Measurements from ENCODE around the gene MDH1.
"Not testable (repeated sequence)": the region's sequence is repeated elsewhere in the genome, so short reads cannot be mapped to it uniquely, and the experiment has no call there.

The MDH1 gene

DNA sequence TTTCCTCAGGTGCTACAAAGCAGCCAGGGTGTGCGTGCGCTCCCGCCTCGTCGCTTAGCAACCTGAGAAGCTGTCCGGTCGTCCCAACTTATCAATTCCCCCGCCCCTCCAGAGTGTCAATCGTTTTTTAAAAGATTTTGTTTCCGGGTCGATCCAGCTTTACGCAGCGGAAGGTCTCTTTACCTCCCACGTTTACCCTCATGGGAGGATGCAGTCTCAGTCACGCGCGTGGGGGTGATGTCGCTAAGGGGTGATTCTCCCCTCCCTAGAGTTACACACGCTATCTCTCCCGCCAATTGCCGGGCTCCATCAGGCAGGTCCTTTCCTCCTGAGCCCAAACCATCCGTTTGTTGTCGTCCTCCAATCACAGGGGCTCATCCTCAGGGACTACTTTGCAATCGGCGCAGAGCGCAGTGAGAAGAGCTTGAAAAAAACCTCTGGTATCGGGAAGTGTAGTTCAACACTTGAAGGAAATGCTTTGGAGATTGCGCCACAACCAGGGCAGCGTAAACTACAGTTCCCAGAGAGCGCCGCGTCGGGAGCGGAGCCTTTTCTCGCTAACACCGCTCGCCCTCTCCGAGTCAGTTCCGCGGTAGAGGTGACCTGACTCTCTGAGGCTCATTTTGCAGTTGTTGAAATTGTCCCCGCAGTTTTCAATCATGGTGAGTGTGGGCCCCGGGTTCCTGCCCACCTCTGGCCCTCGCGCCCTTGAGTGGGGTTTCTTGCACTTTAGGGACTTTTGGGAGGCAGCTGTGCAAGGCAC, at the start of gene MDH1, which contains the start of gene WDPCP:
MDH1 (plus strand) TSS at position 579 of the 763 bp plus-strand sequence; CDS start at position 660, 81 bp downstream.
WDPCP (minus strand) TSS at position 93 of the 763 bp plus-strand sequence. CDS start 206 bp downstream, outside the sequence.
- Histone ChIP-seq H3K4me3 (peak within 1 kb of the TSS; percentile 64 to 91 (median 80)), H3K27ac (peak within 1 kb of the TSS; percentile 23 to 94 (median 84))

DNA sequence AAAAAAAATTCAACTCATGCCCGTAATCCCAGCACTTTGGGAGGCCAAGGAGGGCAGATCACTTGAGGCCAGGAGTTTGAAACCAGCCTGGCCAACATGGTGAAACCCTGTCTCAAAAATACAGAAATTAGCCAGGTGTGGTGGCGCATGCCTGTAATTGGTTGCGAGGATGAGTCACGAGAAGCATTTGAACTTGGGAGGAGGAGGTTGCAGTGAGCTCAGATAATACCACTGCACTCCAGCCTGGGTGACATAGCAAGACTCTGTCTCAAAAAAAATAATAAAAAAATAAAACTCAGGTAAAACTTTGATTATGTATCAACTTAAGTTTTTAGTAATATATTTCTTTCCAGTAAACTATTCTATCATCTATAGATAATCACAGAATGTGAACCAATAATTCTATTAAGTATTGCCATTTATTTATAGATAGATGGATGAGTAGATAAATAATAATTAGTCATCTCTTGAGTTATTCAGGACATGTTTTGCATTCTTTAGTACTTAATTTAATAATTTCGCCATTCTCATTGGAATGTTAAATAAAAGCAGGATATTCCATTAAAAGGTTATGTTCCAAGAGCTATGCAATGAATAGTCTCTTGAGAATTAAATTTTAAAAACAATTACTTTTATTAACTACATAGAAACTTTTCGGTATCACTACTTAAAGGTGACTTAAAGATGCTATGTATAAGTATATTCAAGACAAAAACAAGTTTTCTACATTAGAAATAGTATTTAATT, 49.2 kb upstream of the MDH1 start:
- Histone ChIP-seq H3K27ac (no peak overlapping the region), H3K4me3 (no peak overlapping the region)

- no peak overlapping the region for H3K27ac ChIP-seq
- H3K4me3 ChIP-seq = no peak overlapping the region
Measured at GRCh38 chr2:63544017-63544627, 44.6 kb upstream of the MDH1 start.

GRCh38 chr2:63545023-63545422, 43.7 kb upstream of the MDH1 start:
- no peak overlapping the region for H3K4me3 ChIP-seq
- H3K27ac ChIP-seq = no peak overlapping the region

GRCh38 chr2:63553049-63553448, 35.7 kb upstream of the MDH1 start:
- Histone ChIP-seq H3K4me3 (no peak overlapping the region), H3K27ac (no peak overlapping the region)

GRCh38 chr2:63555299-63555698, 33.5 kb upstream of the MDH1 start:
- no peak overlapping the region for H3K27ac ChIP-seq
- H3K4me3 ChIP-seq = no peak overlapping the region

GRCh38 chr2:63555931-63556330, 32.8 kb upstream of the MDH1 start:
- Histone ChIP-seq H3K4me3 (no peak overlapping the region), H3K27ac (no peak overlapping the region)

GRCh38 chr2:63557819-63558218, 30.9 kb upstream of the MDH1 start:
- H3K27ac ChIP-seq, H3K4me3 ChIP-seq: not testable (repeated sequence)

DNA sequence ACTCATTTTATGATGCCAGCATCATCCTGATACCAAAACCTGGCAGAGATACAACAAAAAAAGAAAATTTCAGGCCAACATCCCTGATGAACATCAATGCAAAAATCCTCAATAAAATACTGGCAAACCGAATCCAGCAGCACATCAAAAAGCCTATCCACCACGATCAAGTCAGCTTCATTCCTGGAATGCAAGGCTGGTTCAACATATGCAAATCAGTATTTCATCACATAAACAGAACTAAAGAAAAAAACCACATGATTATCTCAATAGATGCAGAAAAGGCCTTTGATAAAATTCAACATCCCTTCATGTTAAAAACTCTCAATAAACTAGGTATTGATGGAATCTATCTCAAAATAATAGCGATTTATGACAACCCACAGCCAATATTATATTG, 29.8 kb upstream of the MDH1 start:
- H3K27ac ChIP-seq, H3K4me3 ChIP-seq: not testable (repeated sequence)

GRCh38 chr2:63562751-63563150, 26.0 kb upstream of the MDH1 start:
- no peak overlapping the region for H3K27ac ChIP-seq
- H3K4me3 ChIP-seq = no peak overlapping the region

DNA sequence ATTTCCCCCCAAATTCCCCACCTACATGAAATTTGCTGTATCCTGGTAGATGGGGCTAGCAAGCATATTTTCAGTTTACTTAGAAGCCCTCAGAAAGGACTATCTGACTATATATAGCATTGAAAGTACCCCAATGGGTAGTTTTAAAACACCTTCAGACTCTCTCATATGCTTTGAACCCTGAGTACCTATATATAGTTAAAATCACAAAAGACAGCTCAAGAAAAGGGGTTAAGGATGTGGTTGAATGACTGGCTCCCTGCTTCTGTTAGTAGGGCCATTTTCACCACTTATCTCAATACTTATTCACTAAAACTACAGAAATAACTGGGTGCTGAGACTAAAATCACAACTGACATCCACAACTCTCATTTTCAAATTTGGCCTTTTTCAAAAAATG, 19.0 kb upstream of the MDH1 start:
- Histone ChIP-seq H3K27ac (no peak overlapping the region), H3K4me3 (no peak overlapping the region)

- Histone ChIP-seq H3K27ac (no peak overlapping the region), H3K4me3 (no peak overlapping the region)
Measured at GRCh38 chr2:63571291-63571690, 17.5 kb upstream of the MDH1 start.

DNA sequence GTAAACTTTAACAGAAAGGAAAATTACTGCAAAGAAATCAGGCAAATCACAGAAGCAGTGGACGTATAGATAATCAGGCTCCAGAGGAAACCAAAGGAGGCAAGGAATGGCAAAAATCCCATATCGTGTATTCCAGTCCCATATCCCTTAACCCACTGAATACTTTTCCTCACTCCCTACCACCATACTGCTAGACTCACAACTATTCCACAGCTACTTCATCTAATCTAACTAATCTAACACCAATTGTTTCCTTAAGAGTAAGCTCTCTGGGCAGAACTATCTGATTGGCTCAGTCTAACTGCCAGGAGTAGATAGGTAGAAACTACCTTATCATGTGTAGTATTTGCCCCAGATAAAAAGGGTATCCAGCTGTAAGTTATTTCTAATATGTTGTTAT, 16.8 kb upstream of the MDH1 start:
- no peak overlapping the region for H3K4me3 ChIP-seq
- no peak overlapping the region for H3K27ac ChIP-seq

DNA sequence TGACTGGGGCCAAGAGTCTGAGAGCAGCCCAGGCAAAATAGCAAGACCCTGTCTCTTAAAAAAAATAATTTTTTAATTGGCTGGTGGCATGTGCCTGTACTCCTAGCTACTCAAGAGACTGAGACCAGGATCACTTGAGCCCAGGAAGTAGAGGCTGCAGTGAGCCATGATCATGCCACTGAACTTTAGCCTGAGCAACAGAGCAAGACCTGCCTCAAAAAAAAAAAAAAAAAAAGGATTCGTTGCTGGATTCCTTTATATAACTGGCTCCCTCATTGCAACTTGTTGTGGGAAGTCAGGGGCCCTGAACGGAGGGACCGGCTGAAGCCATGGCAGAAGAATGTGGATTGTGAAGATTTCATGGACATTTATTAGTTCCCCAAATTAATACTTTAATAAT, 15.7 kb upstream of the MDH1 start:
- not testable (repeated sequence) for H3K4me3 ChIP-seq, H3K27ac ChIP-seq

DNA sequence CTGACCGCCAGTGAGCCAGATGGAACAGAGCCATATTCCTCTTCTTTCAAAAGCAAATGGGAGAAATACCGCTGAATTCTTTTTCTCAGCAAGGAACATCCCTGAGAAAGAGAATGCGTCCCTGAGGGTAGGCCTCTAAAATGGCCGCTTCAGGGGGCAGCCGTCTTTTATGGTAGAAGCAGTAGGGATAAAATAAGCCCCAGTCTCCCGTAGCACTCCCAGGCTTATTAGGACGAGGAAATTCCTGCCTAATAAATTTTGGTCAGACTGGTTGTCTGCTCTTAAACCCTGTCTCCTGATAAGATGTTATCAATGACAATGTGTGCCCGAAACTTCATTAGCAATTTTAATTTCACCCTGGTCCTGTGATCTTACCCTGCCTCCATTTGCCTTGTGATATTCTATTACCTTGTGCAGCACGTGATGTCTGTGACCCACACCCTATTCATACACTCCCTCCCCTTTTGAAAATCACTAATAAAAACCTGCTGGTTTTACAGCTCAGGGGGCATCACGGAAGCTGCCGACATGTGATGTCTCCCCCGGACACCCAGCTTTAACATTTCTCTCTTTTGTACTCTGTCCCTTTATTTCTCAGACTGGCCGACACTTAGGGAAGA, 14.9 kb upstream of the MDH1 start:
- H3K27ac ChIP-seq, H3K4me3 ChIP-seq: not testable (repeated sequence)

GRCh38 chr2:63576546-63576945, 12.2 kb upstream of the MDH1 start:
- Histone ChIP-seq H3K4me3 (no peak overlapping the region), H3K27ac (no peak overlapping the region)

DNA sequence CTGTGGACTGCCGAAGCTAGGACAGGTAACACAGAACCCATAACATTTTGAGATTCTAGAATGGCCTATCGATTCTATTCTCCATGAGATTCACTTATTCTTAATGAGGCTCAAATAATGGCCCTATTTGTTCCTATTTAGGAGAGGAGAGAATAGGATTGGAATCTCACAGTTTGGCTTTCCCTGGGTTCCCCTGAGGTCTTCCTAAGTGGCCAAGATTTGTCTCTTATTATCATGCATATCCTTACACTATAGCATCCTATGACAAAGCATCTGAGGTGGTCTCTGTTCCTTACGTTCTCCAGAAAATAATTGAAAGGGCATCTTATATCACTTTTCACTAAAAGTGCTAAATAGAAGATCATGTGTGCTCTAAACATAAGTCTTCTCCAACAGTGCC, 10.0 kb upstream of the MDH1 start:
- Histone ChIP-seq H3K4me3 (no peak overlapping the region), H3K27ac (no peak overlapping the region)

DNA sequence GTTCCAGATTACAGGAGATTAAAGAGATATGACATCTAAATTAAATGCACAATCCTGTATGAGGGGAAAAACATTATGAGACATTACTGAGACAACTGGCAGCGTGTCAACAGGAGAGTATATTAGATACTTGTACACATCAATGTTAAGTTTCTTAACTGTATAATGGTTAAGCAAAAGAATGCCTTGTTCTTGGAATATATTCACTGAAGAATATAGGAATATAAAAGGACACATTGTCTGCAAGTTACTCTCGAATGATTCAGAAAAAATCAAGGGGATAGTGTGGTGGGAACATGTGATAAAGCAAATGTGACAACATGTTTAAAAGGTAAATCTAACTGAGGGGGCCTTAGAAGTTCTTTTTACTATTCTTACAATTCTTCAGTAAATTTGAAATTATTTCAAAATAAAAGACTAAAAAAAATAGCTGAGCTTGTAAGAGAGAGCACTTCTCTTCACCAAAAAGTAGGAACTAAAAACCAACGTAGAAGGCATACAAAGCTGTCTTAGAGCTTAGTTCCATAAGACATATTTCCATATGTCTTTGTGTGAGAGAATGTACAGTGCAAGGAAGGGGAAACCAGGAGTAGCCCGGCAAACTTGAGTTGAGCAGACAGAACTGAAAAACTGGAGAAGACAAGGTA, 8.0 kb upstream of the MDH1 start:
- H3K4me3 ChIP-seq = no peak overlapping the region
- peak overlapping the region in 16 of 21 experiments; percentile 2 to 77 (median 45) for H3K27ac ChIP-seq

- H3K27ac ChIP-seq = peak overlapping the region in 16 of 21 experiments; percentile 2 to 77 (median 45)
- H3K4me3 ChIP-seq = no peak overlapping the region
Measured at GRCh38 chr2:63581298-63581961, 7.3 kb upstream of the MDH1 start.

All from skin epidermis (tissue), 12 donors.